Smooth muscle cell (in vitro differentiated cells): ENCODE data around the gene NRAS. TPM values are rescaled to one million over a fixed set of nuclear protein-coding genes. Genes with fewer than 3 reads are reported as not detected.

Experiments
- DNase-seq: peaks from one replicate; lab custom pipeline; 2025; ENCODE audit not compliant: unreplicated experiment; lab: John Stamatoyannopoulos, UW
- H2AFZ ChIP-seq: fragments of 200-600 bp; sonication (generic); 2 replicates; pipeline ENCODE4 v1.6.0; 2016; ENCODE audit warnings: antibody characterized with exemption, low read depth, mild to moderate bottlenecking
- H3F3A ChIP-seq: fragments of 200-600 bp; sonication (generic); 2 replicates; pipeline ENCODE4 v1.6.0; 2017; ENCODE audit warnings: antibody characterized with exemption, low read depth
- H3K27ac ChIP-seq: fragments of 200-600 bp; sonication (generic); 2 replicates; pipeline ENCODE4 v1.5.1; 2016; ENCODE audit warnings: low read depth, mild to moderate bottlenecking
- H3K27me3 ChIP-seq: fragments of 200-600 bp; sonication (generic); 2 replicates; pipeline ENCODE4 v1.6.1; 2016; ENCODE audit warnings: low read depth, mild to moderate bottlenecking
- H3K36me3 ChIP-seq: fragments of 200-600 bp; sonication (generic); 2 replicates; pipeline ENCODE4 v1.5.1; 2016; ENCODE audit warnings: low read depth
- H3K4me1 ChIP-seq: fragments of 200-600 bp; sonication (generic); 2 replicates; pipeline ENCODE4 v1.5.1; 2016; ENCODE audit warnings: low read depth
- H3K4me2 ChIP-seq: fragments of 200-600 bp; sonication (generic); 2 replicates; pipeline ENCODE4 v1.6.0; 2016; ENCODE audit warnings: mild to moderate bottlenecking
- H3K4me3 ChIP-seq: fragments of 200-600 bp; sonication (generic); 2 replicates; pipeline ENCODE4 v1.5.1; 2016; ENCODE audit warnings: mild to moderate bottlenecking
- H3K79me2 ChIP-seq: fragments of 200-600 bp; sonication (generic); 2 replicates; pipeline ENCODE4 v1.6.0; 2016; ENCODE audit warnings: low read depth, mild to moderate bottlenecking
- H3K9ac ChIP-seq: fragments of 200-600 bp; sonication (generic); 2 replicates; pipeline ENCODE4 v1.6.0; 2016; ENCODE audit warnings: low read depth
- H3K9me3 ChIP-seq: fragments of 200-600 bp; sonication (generic); replicated peaks from 2 replicates; pipeline ENCODE4 v1.5.1; 2016; ENCODE audit warnings: low read depth
- H4K20me1 ChIP-seq: fragments of 200-600 bp; sonication (generic); 2 replicates; pipeline ENCODE4 v1.6.0; 2016; ENCODE audit warnings: low read depth
- WGBS: methylation state at CpG from one replicate; pipeline ENCODE4 v1.1.7; 2016; ENCODE audit warnings: low lambda C conversion rate; 5-methylcytosine and 5-hydroxymethylcytosine counted together
- polyA plus RNA-seq: library from polyadenylated mRNA; unstranded; fragments of >200 nt; fragmentation: Nextera tagmentation; extraction: Ambion mirVana; gene quantifications from 2 replicates; pipeline ENCODE4 v1.2.1, GENCODE V29; 2016
- total RNA-seq: library from RNA; depleted of rRNA; stranded (reverse); fragments of >200 nt; gene quantifications from 2 replicates; pipeline ENCODE4 v1.2.3, GENCODE V29; 2014
- TF ChIP-seq, protein P1 (sequence below): fragments of 200-600 bp; sonication (generic); IDR thresholded peaks from 2 replicates; pipeline ENCODE4 v1.5.1; 2017; ENCODE audit warnings: borderline replicate concordance, mild to moderate bottlenecking, antibody characterized with exemption; ENCODE audit not compliant: insufficient read depth, poor library complexity, severe bottlenecking

Gene NRAS
- total and polyA plus RNA-seq, 2 experiments from 2014 or later = 37.0 to 84.7 TPM

DNA sequence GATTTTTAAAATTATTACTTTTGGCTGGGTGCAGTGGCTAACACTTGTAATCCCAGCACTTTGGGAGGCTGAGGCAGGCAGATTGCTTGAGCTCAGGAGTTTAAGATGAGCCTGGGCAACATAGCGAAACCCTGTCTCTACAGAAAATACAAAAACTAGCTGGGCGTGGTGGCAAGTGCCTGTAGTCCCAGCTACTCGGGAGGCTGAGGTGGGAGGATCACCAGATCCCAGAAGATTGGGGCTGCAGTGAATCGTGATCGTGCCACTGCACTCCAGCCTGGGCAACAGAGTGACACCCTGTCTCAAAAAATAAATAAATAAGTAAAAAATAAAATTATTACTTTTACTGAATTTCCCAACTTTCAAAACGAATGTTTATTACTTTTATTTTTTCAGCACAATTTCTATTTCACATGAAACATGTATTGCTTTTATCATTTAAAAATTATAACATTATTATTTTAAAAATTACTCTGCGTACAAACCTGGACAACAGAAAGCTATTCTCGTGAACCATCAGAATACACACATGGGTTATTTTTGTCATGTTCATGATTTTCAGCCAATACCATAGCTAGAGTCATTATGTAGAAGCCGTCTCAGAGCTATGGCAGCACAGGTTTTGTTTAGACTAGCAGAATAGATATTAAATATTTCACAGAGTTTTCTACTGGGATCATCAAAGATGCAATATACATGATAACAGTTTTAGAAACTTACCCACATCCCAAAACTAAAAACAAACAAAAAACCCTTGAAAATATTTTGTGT, 21.8 kb downstream of the NRAS start:
- H3K27me3 ChIP-seq = peaks cover 4% of the 10 kb centered on the region
- no peak overlapping the region for H3K4me3 ChIP-seq
- H3K79me2 ChIP-seq = no peaks in the 10 kb centered on the region
- no peak overlapping the region for H3K4me2 ChIP-seq
- H2AFZ ChIP-seq = no peak overlapping the region
- no peaks in the 10 kb centered on the region for H3K9me3 ChIP-seq
- 89% methylated on average over 9 of the region's 9 CpGs for WGBS
- H4K20me1 ChIP-seq = no peaks in the 10 kb centered on the region
- H3K36me3 ChIP-seq = no peaks in the 10 kb centered on the region
- no peak overlapping the region for H3K27ac ChIP-seq
- TF ChIP-seq, protein P1, sequence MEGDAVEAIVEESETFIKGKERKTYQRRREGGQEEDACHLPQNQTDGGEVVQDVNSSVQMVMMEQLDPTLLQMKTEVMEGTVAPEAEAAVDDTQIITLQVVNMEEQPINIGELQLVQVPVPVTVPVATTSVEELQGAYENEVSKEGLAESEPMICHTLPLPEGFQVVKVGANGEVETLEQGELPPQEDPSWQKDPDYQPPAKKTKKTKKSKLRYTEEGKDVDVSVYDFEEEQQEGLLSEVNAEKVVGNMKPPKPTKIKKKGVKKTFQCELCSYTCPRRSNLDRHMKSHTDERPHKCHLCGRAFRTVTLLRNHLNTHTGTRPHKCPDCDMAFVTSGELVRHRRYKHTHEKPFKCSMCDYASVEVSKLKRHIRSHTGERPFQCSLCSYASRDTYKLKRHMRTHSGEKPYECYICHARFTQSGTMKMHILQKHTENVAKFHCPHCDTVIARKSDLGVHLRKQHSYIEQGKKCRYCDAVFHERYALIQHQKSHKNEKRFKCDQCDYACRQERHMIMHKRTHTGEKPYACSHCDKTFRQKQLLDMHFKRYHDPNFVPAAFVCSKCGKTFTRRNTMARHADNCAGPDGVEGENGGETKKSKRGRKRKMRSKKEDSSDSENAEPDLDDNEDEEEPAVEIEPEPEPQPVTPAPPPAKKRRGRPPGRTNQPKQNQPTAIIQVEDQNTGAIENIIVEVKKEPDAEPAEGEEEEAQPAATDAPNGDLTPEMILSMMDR = no peak
- no peaks in the 10 kb centered on the region for H3K4me1 ChIP-seq
- DNase-seq = no peak
- no peak overlapping the region for H3K9ac ChIP-seq
- no peaks in the 10 kb centered on the region for H3F3A ChIP-seq

DNA sequence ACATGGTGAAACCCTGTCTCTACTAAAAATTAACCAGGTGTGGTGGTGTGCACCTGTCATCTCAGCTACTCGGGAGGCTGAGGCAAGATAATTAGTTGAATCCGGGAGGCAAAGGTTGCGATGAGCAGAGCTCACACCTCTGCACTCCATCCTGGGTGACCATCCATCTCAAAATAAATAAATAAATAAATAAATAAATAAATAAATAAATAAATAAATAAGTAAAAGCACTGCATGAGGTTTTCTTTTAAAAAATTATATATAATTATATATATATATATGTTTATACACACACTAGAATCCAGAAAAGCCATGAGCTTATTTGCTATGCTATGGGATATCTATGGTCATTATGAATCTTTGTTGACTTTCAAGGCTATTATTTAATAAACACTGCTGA, 23.6 kb downstream of the NRAS start:
- no peaks in the 10 kb centered on the region for H3K4me1 ChIP-seq
- H3K36me3 ChIP-seq = no peaks in the 10 kb centered on the region
- 95% methylated on average over 3 of the region's 3 CpGs for WGBS
- no peaks in the 10 kb centered on the region for H3K79me2 ChIP-seq
- no peaks in the 10 kb centered on the region for H3K9me3 ChIP-seq
- peaks cover 16% of the 10 kb centered on the region for H3K27me3 ChIP-seq
- H3K9ac ChIP-seq = no peak overlapping the region
- no peak overlapping the region for H2AFZ ChIP-seq
- no peak overlapping the region for H3K4me2 ChIP-seq
- DNase-seq = no peak
- no peak overlapping the region for H3K27ac ChIP-seq
- TF ChIP-seq, protein P1 = no peak
- H3K4me3 ChIP-seq = no peak overlapping the region
- no peaks in the 10 kb centered on the region for H3F3A ChIP-seq
- H4K20me1 ChIP-seq = no peaks in the 10 kb centered on the region

DNA sequence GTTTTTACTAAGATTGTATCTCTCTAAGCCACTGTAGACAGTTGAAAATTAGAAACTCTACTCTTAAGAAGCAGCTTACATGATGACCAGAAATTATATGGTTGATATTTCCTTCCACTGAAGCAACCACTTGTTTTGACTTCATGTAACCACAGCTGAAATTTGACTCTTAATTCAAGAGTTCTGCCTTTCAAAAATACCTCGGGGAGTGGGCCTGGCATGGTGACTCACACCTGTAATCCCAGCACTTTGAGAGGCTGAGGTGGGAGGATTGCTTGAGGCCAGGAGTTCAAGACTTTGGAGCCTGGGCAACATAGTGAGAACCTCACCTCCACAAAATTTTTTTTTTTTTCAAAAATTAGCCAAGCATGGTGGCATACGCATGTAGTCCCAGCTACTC, 25.5 kb downstream of the NRAS start:
- H3K4me3 ChIP-seq = no peak overlapping the region
- peaks cover 24% of the 10 kb centered on the region for H3K27me3 ChIP-seq
- no peak overlapping the region for H2AFZ ChIP-seq
- no peaks in the 10 kb centered on the region for H3F3A ChIP-seq
- H3K9me3 ChIP-seq = no peaks in the 10 kb centered on the region
- no peak overlapping the region for H3K27ac ChIP-seq
- H3K4me1 ChIP-seq = no peaks in the 10 kb centered on the region
- DNase-seq = no peak
- TF ChIP-seq, protein P1 = no peak
- H3K79me2 ChIP-seq = no peaks in the 10 kb centered on the region
- no peaks in the 10 kb centered on the region for H3K36me3 ChIP-seq
- H4K20me1 ChIP-seq = no peaks in the 10 kb centered on the region
- no peak overlapping the region for H3K4me2 ChIP-seq
- 65% methylated on average over 2 of the region's 2 CpGs for WGBS
- H3K9ac ChIP-seq = no peak overlapping the region

DNA sequence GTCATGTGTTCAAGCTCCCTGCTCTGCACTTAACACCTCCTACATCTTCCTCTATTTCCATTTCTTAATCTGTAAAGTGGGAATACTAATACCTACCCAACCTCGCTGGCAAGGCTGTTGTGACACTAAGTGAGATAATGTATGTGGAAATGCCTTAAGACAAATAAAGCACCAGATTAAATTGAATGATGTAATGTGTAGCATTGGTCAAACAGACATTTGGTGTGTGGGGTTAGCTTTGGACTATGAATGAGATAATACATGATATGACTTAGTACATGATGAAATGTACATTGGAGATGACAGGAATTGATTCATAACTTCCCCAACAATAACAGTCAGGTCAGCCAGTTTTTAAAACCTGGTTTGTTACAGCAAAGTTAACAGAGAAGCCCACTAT, 26.4 kb downstream of the NRAS start:
- H3K9me3 ChIP-seq = no peaks in the 10 kb centered on the region
- H3K9ac ChIP-seq = no peak overlapping the region
- no peak overlapping the region for H3K27ac ChIP-seq
- H3K27me3 ChIP-seq = peaks cover 33% of the 10 kb centered on the region
- H2AFZ ChIP-seq = no peak overlapping the region
- no peaks in the 10 kb centered on the region for H3K36me3 ChIP-seq
- WGBS = 85% methylated on average over 1 of the region's 1 CpG
- no peaks in the 10 kb centered on the region for H3F3A ChIP-seq
- no peaks in the 10 kb centered on the region for H4K20me1 ChIP-seq
- H3K4me1 ChIP-seq = no peaks in the 10 kb centered on the region
- no peak for DNase-seq
- H3K4me2 ChIP-seq = no peak overlapping the region
- no peaks in the 10 kb centered on the region for H3K79me2 ChIP-seq
- H3K4me3 ChIP-seq = no peak overlapping the region
- TF ChIP-seq, protein P1 = no peak
